ENCODE measurements around the gene SLC35G1.

SLC35G1 gene

GRCh38 chr10:93907059-93907458 lies 13.3 kb downstream of the SLC35G1 start:
- no peak for TF ChIP-seq CTCF (IDR thresholded peaks at IDR 0.05; ENCODE audit: control insufficient read depth, extremely low read depth, insufficient read depth)
- no peak for DNase-seq (ENCODE audit: low read depth)

GRCh38 chr10:93911866-93912265 lies 18.1 kb downstream of the SLC35G1 start:
- DNase-seq (ENCODE audit: low read depth), result no peak
- TF ChIP-seq CTCF (IDR thresholded peaks at IDR 0.05; ENCODE audit: control insufficient read depth, extremely low read depth, insufficient read depth), result no peak
- H3K4me3 ChIP-seq (ENCODE audit: low read depth, low read length), result no peak overlapping the region

More at GRCh38 chr10:93907059-93907458, 13.3 kb downstream of the SLC35G1 start:
- no peak overlapping the region for H3K4me3 ChIP-seq (ENCODE audit: low read depth, low read length)

GRCh38 chr10:93912444-93912843 lies 18.7 kb downstream of the SLC35G1 start:
- no peak for DNase-seq (ENCODE audit: low read depth)
- TF ChIP-seq CTCF (IDR thresholded peaks at IDR 0.05; ENCODE audit: control insufficient read depth, extremely low read depth, insufficient read depth), result no peak
- H3K4me3 ChIP-seq (ENCODE audit: low read depth, low read length), result no peak overlapping the region

GRCh38 chr10:93913706-93914105 lies 19.9 kb downstream of the SLC35G1 start:
- TF ChIP-seq CTCF (IDR thresholded peaks at IDR 0.05; ENCODE audit: control insufficient read depth, extremely low read depth, insufficient read depth), result no peak
- no peak for DNase-seq (ENCODE audit: low read depth)

GRCh38 chr10:93915598-93915997 lies 21.8 kb downstream of the SLC35G1 start:
- TF ChIP-seq CTCF (IDR thresholded peaks at IDR 0.05; ENCODE audit: control insufficient read depth, extremely low read depth, insufficient read depth), result no peak
- DNase-seq (ENCODE audit: low read depth), result no peak
- H3K4me3 ChIP-seq (ENCODE audit: low read depth, low read length), result no peak overlapping the region

More at GRCh38 chr10:93913706-93914105, 19.9 kb downstream of the SLC35G1 start:
- no peak overlapping the region for H3K4me3 ChIP-seq (ENCODE audit: low read depth, low read length)

GRCh38 chr10:93916257-93917063 lies 22.7 kb downstream of the SLC35G1 start:
- DNase-seq (ENCODE audit: low read depth), result no peak
- no peak overlapping the region for H3K4me3 ChIP-seq (ENCODE audit: low read depth, low read length)
- peak; percentile 48 for TF ChIP-seq CTCF (IDR thresholded peaks at IDR 0.05; ENCODE audit: control insufficient read depth, extremely low read depth, insufficient read depth)

GRCh38 chr10:93917064-93917391 lies 23.2 kb downstream of the SLC35G1 start:
- TF ChIP-seq CTCF (IDR thresholded peaks at IDR 0.05; ENCODE audit: control insufficient read depth, extremely low read depth, insufficient read depth), result no peak
- DNase-seq (ENCODE audit: low read depth), result no peak
- H3K4me3 ChIP-seq (ENCODE audit: low read depth, low read length), result no peak overlapping the region
